Measurements from ENCODE around the gene FBXO36.
"Not testable (repeated sequence)": the region's sequence is repeated elsewhere in the genome, so short reads cannot be mapped to it uniquely, and the experiment has no call there.

FBXO36 gene

GRCh38 chr2:229925201-229925600, 2.9 kb downstream of the FBXO36 start:
- H3K27ac Mint-ChIP-seq = no peak overlapping the region
- ATAC-seq (no peak), DNase-seq (no peak)
- H3K4me3 Mint-ChIP-seq = no peak overlapping the region
- no peaks in the 10 kb centered on the region for H3K27me3 Mint-ChIP-seq
- H3K36me3 Mint-ChIP-seq (ENCODE audit: low read depth) = peaks cover 2% of the 10 kb centered on the region
- H3K9me3 Mint-ChIP-seq = no peaks in the 10 kb centered on the region
- H3K4me1 Mint-ChIP-seq = peaks cover 36% of the 10 kb centered on the region

- DNase-seq = no peak
- H3K27ac Mint-ChIP-seq = no peak overlapping the region
- no peak overlapping the region for H3K4me3 Mint-ChIP-seq
- peaks cover 28% of the 10 kb centered on the region for H3K4me1 Mint-ChIP-seq
- H3K27me3 Mint-ChIP-seq = no peaks in the 10 kb centered on the region
- no peaks in the 10 kb centered on the region for H3K9me3 Mint-ChIP-seq
- H3K36me3 Mint-ChIP-seq (ENCODE audit: low read depth) = no peaks in the 10 kb centered on the region
- no peak for ATAC-seq
Observed at GRCh38 chr2:229927817-229928321, 5.6 kb downstream of the FBXO36 start.

GRCh38 chr2:229930656-229931055, 8.4 kb downstream of the FBXO36 start:
- Mint-ChIP-seq H3K4me1 (peaks cover 17% of the 10 kb centered on the region), H3K27me3 (no peaks in the 10 kb centered on the region), H3K36me3 (ENCODE audit: low read depth) (peaks cover 2% of the 10 kb centered on the region), H3K4me3 (no peak overlapping the region), H3K9me3 (no peaks in the 10 kb centered on the region), H3K27ac (no peak overlapping the region)
- ATAC-seq (no peak), DNase-seq (no peak)

GRCh38 chr2:229931241-229931640, 8.9 kb downstream of the FBXO36 start:
- Mint-ChIP-seq H3K27me3 (no peaks in the 10 kb centered on the region), H3K27ac (no peak overlapping the region), H3K4me1 (peaks cover 17% of the 10 kb centered on the region), H3K36me3 (ENCODE audit: low read depth) (peaks cover 5% of the 10 kb centered on the region), H3K4me3 (no peak overlapping the region), H3K9me3 (no peaks in the 10 kb centered on the region)
- DNase-seq (no peak), ATAC-seq (no peak)

- peaks cover 5% of the 10 kb centered on the region for H3K36me3 Mint-ChIP-seq (ENCODE audit: low read depth)
- H3K27ac Mint-ChIP-seq = no peak overlapping the region
Observed at GRCh38 chr2:229937537-229937936, 15.2 kb downstream of the FBXO36 start.

GRCh38 chr2:229942671-229943070, 20.4 kb downstream of the FBXO36 start:
- no peaks in the 10 kb centered on the region for H3K9me3 Mint-ChIP-seq
- no peak overlapping the region for H3K4me3 Mint-ChIP-seq

More at GRCh38 chr2:229937537-229937936, 15.2 kb downstream of the FBXO36 start:
- Mint-ChIP-seq H3K27me3 (no peaks in the 10 kb centered on the region), H3K4me1 (no peaks in the 10 kb centered on the region), H3K9me3 (no peaks in the 10 kb centered on the region), H3K4me3 (no peak overlapping the region)
- DNase-seq (no peak), ATAC-seq (no peak)

GRCh38 chr2:229943171-229943570, 20.9 kb downstream of the FBXO36 start:
- H3K4me1 Mint-ChIP-seq = peaks cover 8% of the 10 kb centered on the region
- H3K36me3 Mint-ChIP-seq (ENCODE audit: low read depth) = no peaks in the 10 kb centered on the region
- no peak overlapping the region for H3K4me3 Mint-ChIP-seq
- DNase-seq (no peak), ATAC-seq (no peak)
- no peaks in the 10 kb centered on the region for H3K9me3 Mint-ChIP-seq
- no peaks in the 10 kb centered on the region for H3K27me3 Mint-ChIP-seq
- no peak overlapping the region for H3K27ac Mint-ChIP-seq

More at GRCh38 chr2:229942671-229943070, 20.4 kb downstream of the FBXO36 start:
- Mint-ChIP-seq H3K4me1 (peaks cover 7% of the 10 kb centered on the region), H3K27ac (no peak overlapping the region), H3K27me3 (no peaks in the 10 kb centered on the region), H3K36me3 (ENCODE audit: low read depth) (no peaks in the 10 kb centered on the region)
- no peak for ATAC-seq
- no peak for DNase-seq

- DNase-seq (no peak), ATAC-seq (no peak)
- no peak overlapping the region for H3K4me3 Mint-ChIP-seq
- no peaks in the 10 kb centered on the region for H3K27me3 Mint-ChIP-seq
- no peaks in the 10 kb centered on the region for H3K9me3 Mint-ChIP-seq
- no peak overlapping the region for H3K27ac Mint-ChIP-seq
- peaks cover 8% of the 10 kb centered on the region for H3K4me1 Mint-ChIP-seq
- H3K36me3 Mint-ChIP-seq (ENCODE audit: low read depth) = no peaks in the 10 kb centered on the region
Observed at GRCh38 chr2:229943770-229944449, 21.6 kb downstream of the FBXO36 start.

- Mint-ChIP-seq H3K4me3 (no peak overlapping the region), H3K27ac (no peak overlapping the region), H3K9me3 (no peaks in the 10 kb centered on the region), H3K4me1 (peaks cover 8% of the 10 kb centered on the region), H3K27me3 (no peaks in the 10 kb centered on the region), H3K36me3 (ENCODE audit: low read depth) (no peaks in the 10 kb centered on the region)
- ATAC-seq = no peak
- no peak for DNase-seq
Observed at GRCh38 chr2:229945975-229946374, 23.7 kb downstream of the FBXO36 start.

- no peaks in the 10 kb centered on the region for H3K27me3 Mint-ChIP-seq
- no peaks in the 10 kb centered on the region for H3K9me3 Mint-ChIP-seq
- H3K4me3 Mint-ChIP-seq = no peak overlapping the region
- no peaks in the 10 kb centered on the region for H3K36me3 Mint-ChIP-seq (ENCODE audit: low read depth)
- ATAC-seq (peak; percentile 67), DNase-seq (no peak)
- H3K27ac Mint-ChIP-seq = no peak overlapping the region
- peaks cover 8% of the 10 kb centered on the region for H3K4me1 Mint-ChIP-seq
Observed at GRCh38 chr2:229947544-229947943, 25.2 kb downstream of the FBXO36 start.

- peaks cover 5% of the 10 kb centered on the region for H3K4me1 Mint-ChIP-seq
- H3K36me3 Mint-ChIP-seq (ENCODE audit: low read depth) = no peaks in the 10 kb centered on the region
- no peaks in the 10 kb centered on the region for H3K27me3 Mint-ChIP-seq
- H3K9me3 Mint-ChIP-seq = no peaks in the 10 kb centered on the region
- ATAC-seq = no peak
- H3K27ac Mint-ChIP-seq = no peak overlapping the region
- no peak overlapping the region for H3K4me3 Mint-ChIP-seq
- no peak for DNase-seq
Observed at GRCh38 chr2:229952256-229952835, 30.0 kb downstream of the FBXO36 start.

GRCh38 chr2:229955663-229956062, 33.4 kb downstream of the FBXO36 start:
- H3K36me3 Mint-ChIP-seq (ENCODE audit: low read depth) = no peaks in the 10 kb centered on the region
- no peaks in the 10 kb centered on the region for H3K27me3 Mint-ChIP-seq
- no peak overlapping the region for H3K4me3 Mint-ChIP-seq
- DNase-seq (no peak), ATAC-seq (no peak)
- no peak overlapping the region for H3K27ac Mint-ChIP-seq
- no peaks in the 10 kb centered on the region for H3K9me3 Mint-ChIP-seq
- no peaks in the 10 kb centered on the region for H3K4me1 Mint-ChIP-seq

- H3K27me3 Mint-ChIP-seq = no peaks in the 10 kb centered on the region
- no peaks in the 10 kb centered on the region for H3K4me1 Mint-ChIP-seq
- no peaks in the 10 kb centered on the region for H3K9me3 Mint-ChIP-seq
- H3K27ac Mint-ChIP-seq = no peak overlapping the region
- no peak for DNase-seq
- H3K36me3 Mint-ChIP-seq (ENCODE audit: low read depth) = no peaks in the 10 kb centered on the region
- H3K4me3 Mint-ChIP-seq = no peak overlapping the region
- no peak for ATAC-seq
Observed at GRCh38 chr2:229956491-229956890, 34.2 kb downstream of the FBXO36 start.

- not testable (repeated sequence) for H3K9me3 Mint-ChIP-seq
Observed at GRCh38 chr2:229963596-229963995, 41.3 kb downstream of the FBXO36 start.

GRCh38 chr2:229969921-229970320, 47.6 kb downstream of the FBXO36 start:
- H3K4me3 Mint-ChIP-seq = no peak overlapping the region
- H3K9me3 Mint-ChIP-seq = no peaks in the 10 kb centered on the region
- no peak for ATAC-seq
- no peaks in the 10 kb centered on the region for H3K36me3 Mint-ChIP-seq (ENCODE audit: low read depth)
- no peak overlapping the region for H3K27ac Mint-ChIP-seq
- no peaks in the 10 kb centered on the region for H3K4me1 Mint-ChIP-seq
- no peaks in the 10 kb centered on the region for H3K27me3 Mint-ChIP-seq
- DNase-seq = no peak

More at GRCh38 chr2:229963596-229963995, 41.3 kb downstream of the FBXO36 start:
- not testable (repeated sequence) for DNase-seq; H3K27ac Mint-ChIP-seq; H3K36me3 Mint-ChIP-seq (ENCODE audit: low read depth); H3K4me3 Mint-ChIP-seq; H3K27me3 Mint-ChIP-seq; ATAC-seq; H3K4me1 Mint-ChIP-seq

All from activated naive CD8-positive, alpha-beta T cell treated with anti-CD3 and anti-CD28 coated beads, Interleukin-2, amount 50 U/mL, for 24 hours (primary cell).